ENCODE measurements around the gene ZNF550. TPM values are rescaled to one million over a fixed set of nuclear protein-coding genes. Genes with fewer than 3 reads are reported as not detected.

The ZNF550 gene
- total RNA-seq, 1 experiment from 2014 or later: 13.5 TPM

GRCh38 chr19:57583104-57583520, 23.4 kb upstream of the ZNF550 start:
- Histone ChIP-seq H2BK15ac (ENCODE audit: low read depth, low read length) (no peak overlapping the region), H3K9me3 (ENCODE audit: control insufficient read depth, low read depth, low read length) (peaks cover 5% of the 10 kb centered on the region), H2AK5ac (ENCODE audit: insufficient read length, low read length) (no peak overlapping the region), H3K4me2 (ENCODE audit: insufficient read depth, insufficient read length, low read length) (peak overlapping the region; percentile 48), H4K20me1 (ENCODE audit: control insufficient read depth, insufficient read depth, insufficient read length) (no peaks in the 10 kb centered on the region), H4K5ac (ENCODE audit: insufficient read length, low read depth, low read length) (no peak overlapping the region), H3K56ac (ENCODE audit: insufficient read length, low read depth, low read length) (no peak overlapping the region), H3K27ac (ENCODE audit: insufficient read length, low read depth, low read length) (no peak overlapping the region), H2BK12ac (ENCODE audit: insufficient read length, low read depth, low read length) (no peak overlapping the region), H2BK20ac (ENCODE audit: low read depth, low read length, poor library complexity, severe bottlenecking) (no peak overlapping the region), H3K23ac (ENCODE audit: insufficient read length, low read depth, low read length) (no peak overlapping the region), H2BK120ac (ENCODE audit: low read depth, low read length, poor library complexity, severe bottlenecking) (no peak overlapping the region), H3K23me2 (ENCODE audit: insufficient read length, low read depth, low read length, poor library complexity, severe bottlenecking) (peaks cover 13% of the 10 kb centered on the region), H3K4me1 (ENCODE audit: insufficient read depth, low read length) (peaks cover 6% of the 10 kb centered on the region), H3K79me1 (ENCODE audit: insufficient read depth, low read depth, low read length, poor library complexity, severe bottlenecking) (peaks cover 11% of the 10 kb centered on the region), H3K14ac (ENCODE audit: insufficient read depth, low read length) (peak overlapping the region; percentile 89; the same call in 1 of the 2 replicates), H2AFZ (ENCODE audit: low read length) (no peak overlapping the region), H3K79me2 (ENCODE audit: insufficient read depth, low read length) (peaks cover 15% of the 10 kb centered on the region), H3K27me3 (ENCODE audit: insufficient read depth, low read length) (no peaks in the 10 kb centered on the region), H4K91ac (ENCODE audit: insufficient read length, low read depth, low read length) (no peak overlapping the region), H3K18ac (ENCODE audit: insufficient read length, low read depth, low read length) (no peak overlapping the region), H2BK5ac (ENCODE audit: insufficient read length, low read length) (no peak overlapping the region), H3K9ac (ENCODE audit: extremely low read depth, insufficient read length, low read length) (no peak overlapping the region), H3T11ph (ENCODE audit: low read length) (no peak overlapping the region), H4K8ac (replicated peaks; ENCODE audit: insufficient read length, low read depth, low read length) (no peak overlapping the region), H3K4ac (ENCODE audit: low read depth, low read length) (no peak overlapping the region)
- Mint-ChIP-seq H3K9me3 (peaks cover 69 to 73% of the 10 kb centered on the region in 2 experiments), H3K27ac (no peak overlapping the region), H3K4me1 (peaks cover 4 to 15% of the 10 kb centered on the region in 2 experiments; a peak in 3 of 4 replicates), H3K36me3 (ENCODE audit: insufficient read depth in 1 of 3, low read depth in 3 of 3) (peaks cover 48 to 56% (median 51%) of the 10 kb centered on the region in 3 experiments), H3K4me3 (peak overlapping the region; percentile 88 to 93; a peak in 3 of 5 replicates), H3K27me3 (ENCODE audit: low read depth) (peaks cover 27% of the 10 kb centered on the region)
- peak; percentile 28 for DNase-seq
- WGBS (ENCODE audit: extremely low coverage, insufficient read length, low lambda C conversion rate): no CpG with 5 or more reads among the region's 21 CpGs
- no peak for TF ChIP-seq CTCF (conservative IDR thresholded peaks at IDR 0.05)

Data from H9 (cell line).